Measurements from ENCODE around the gene TXNL4A. TPM values are rescaled to one million over a fixed set of nuclear protein-coding genes. Genes with fewer than 3 reads are reported as not detected.

Gene TXNL4A
- total RNA-seq, 4 donors from 2014 or later: 4.1 to 36.8 (median 31.0) TPM

GRCh38 chr18:79947881-79948610 lies 40.3 kb downstream of the TXNL4A start:
- intact Hi-C loops (cut with DNase I; ENCODE audit: low total_unique reads) (no loop called here), in situ Hi-C loops (cut with MboI; ENCODE audit: low pct_ligation_motif_present in 1 of 4, low pct_unique_long_range_greater_than_20kb in 1 of 4, low sequenced_read_pairs in 3 of 4) (no loop called here)
- WGBS, 2 donors (ENCODE audit: low coverage in 1 of 2): 75 to 84% methylated on average over 6 to 15 of the region's 15 CpGs
- peaks cover 20 to 82% (median 61%) of the 10 kb centered on the region in 4 donors for H3K4me1 ChIP-seq
- no peaks in the 10 kb centered on the region for H3K36me3 ChIP-seq
- peak overlapping the region in 3 of 4 donors; percentile 35 to 48 (median 37) for H3K27ac ChIP-seq
- H3K4me3 ChIP-seq: no peak overlapping the region
- DNase-seq: peak; percentile 46
- no peaks in the 10 kb centered on the region for H3K27me3 ChIP-seq
- no peaks in the 10 kb centered on the region for H3K9me3 ChIP-seq
- TF ChIP-seq EP300 (IDR thresholded peaks at IDR 0.05; ENCODE audit: low read depth) (no peak), POLR2AphosphoS5 (IDR thresholded peaks at IDR 0.05) (peak in 1 of 3 donors; percentile 20)

GRCh38 chr18:79947054-79947755 lies 41.2 kb downstream of the TXNL4A start:
- in situ Hi-C loops (cut with MboI; ENCODE audit: low pct_ligation_motif_present in 1 of 4, low pct_unique_long_range_greater_than_20kb in 1 of 4, low sequenced_read_pairs in 3 of 4) (no loop called here), intact Hi-C loops (cut with DNase I; ENCODE audit: low total_unique reads) (no loop called here)
- H3K9me3 ChIP-seq: no peaks in the 10 kb centered on the region
- peak; percentile 9 for DNase-seq
- TF ChIP-seq POLR2A (IDR thresholded peaks at IDR 0.05) (no peak), EP300 (IDR thresholded peaks at IDR 0.05; ENCODE audit: low read depth) (no peak), POLR2AphosphoS5 (IDR thresholded peaks at IDR 0.05) (no peak), CTCF (IDR thresholded peaks at IDR 0.05) (no peak)
- no peak overlapping the region for H3K4me3 ChIP-seq
- 86 to 92% methylated on average over 2 to 7 of the region's 14 CpGs for WGBS, 2 donors (ENCODE audit: low coverage in 1 of 2)
- peaks cover 23 to 80% (median 62%) of the 10 kb centered on the region in 4 donors for H3K4me1 ChIP-seq
- peaks cover 0 to 6% (median 0%) of the 10 kb centered on the region in 4 donors for H3K36me3 ChIP-seq
- no peaks in the 10 kb centered on the region for H3K27me3 ChIP-seq
- peak overlapping the region in 2 of 4 donors; percentile 29 to 37 for H3K27ac ChIP-seq

- H3K36me3 ChIP-seq: peaks cover 0 to 13% (median 2%) of the 10 kb centered on the region in 4 donors
- 79% methylated on average over 17 of the region's 17 CpGs; no CpG with 5 or more reads in 1 of the 2 donors for WGBS, 2 donors (ENCODE audit: low coverage in 1 of 2)
- peaks cover 24 to 93% (median 67%) of the 10 kb centered on the region in 4 donors for H3K4me1 ChIP-seq
- no peaks in the 10 kb centered on the region for H3K27me3 ChIP-seq
- no peak for TF ChIP-seq POLR2AphosphoS5 (IDR thresholded peaks at IDR 0.05)
- no peak for TF ChIP-seq EP300 (IDR thresholded peaks at IDR 0.05; ENCODE audit: low read depth)
- no peak for TF ChIP-seq POLR2A (IDR thresholded peaks at IDR 0.05)
- intact Hi-C loops (cut with DNase I; ENCODE audit: low total_unique reads) (loop anchor here (1.0 kb wide), 1 partner anchor 33 kb away; no protein-coding TSS in a partner anchor), in situ Hi-C loops (cut with MboI; ENCODE audit: low pct_ligation_motif_present in 1 of 4, low pct_unique_long_range_greater_than_20kb in 1 of 4, low sequenced_read_pairs in 3 of 4) (no loop called here)
- peak; percentile 9 for DNase-seq
- peak overlapping the region in 3 of 4 donors; percentile 2 to 88 (median 68) for H3K27ac ChIP-seq
- H3K4me3 ChIP-seq: no peak overlapping the region
- no peaks in the 10 kb centered on the region for H3K9me3 ChIP-seq
These were observed 43.0 kb downstream of the TXNL4A start for GRCh38 chr18:79945118-79946042.

GRCh38 chr18:79944746-79945117 lies 43.6 kb downstream of the TXNL4A start:
- H3K4me1 ChIP-seq: peaks cover 18 to 93% (median 62%) of the 10 kb centered on the region in 4 donors
- peak overlapping the region; percentile 68 to 88 (median 76) for H3K27ac ChIP-seq
- DNase-seq: peak; percentile 4
- H3K9me3 ChIP-seq: no peaks in the 10 kb centered on the region
- no peak for TF ChIP-seq CTCF (IDR thresholded peaks at IDR 0.05)
- no peak for TF ChIP-seq EP300 (IDR thresholded peaks at IDR 0.05; ENCODE audit: low read depth)
- no peak for TF ChIP-seq POLR2A (IDR thresholded peaks at IDR 0.05)
- no peak for TF ChIP-seq POLR2AphosphoS5 (IDR thresholded peaks at IDR 0.05)
- in situ Hi-C loops (cut with MboI; ENCODE audit: low pct_ligation_motif_present in 1 of 4, low pct_unique_long_range_greater_than_20kb in 1 of 4, low sequenced_read_pairs in 3 of 4) (no loop called here), intact Hi-C loops (cut with DNase I; ENCODE audit: low total_unique reads) (loop anchor here (1.0 kb wide), 1 partner anchor 32 kb away; no protein-coding TSS in a partner anchor)
- no peaks in the 10 kb centered on the region for H3K27me3 ChIP-seq
- 56% methylated on average over 3 of the region's 3 CpGs; no CpG with 5 or more reads in 1 of the 2 donors for WGBS, 2 donors (ENCODE audit: low coverage in 1 of 2)
- peaks cover 0 to 13% (median 2%) of the 10 kb centered on the region in 4 donors for H3K36me3 ChIP-seq
- no peak overlapping the region for H3K4me3 ChIP-seq
